K562 (cell line): Measurements from ENCODE around the gene CRYBG1. TPM values are rescaled to one million over a fixed set of nuclear protein-coding genes. Genes with fewer than 3 reads are reported as not detected.

ENCODE experiments used
- ESRRB ChIP-seq: fragments of 250-450 bp; sonication (Bioruptor Pico); IDR thresholded peaks from 2 replicates; pipeline ENCODE4 v1.5.0; 2020; ENCODE audit warnings: mild to moderate bottlenecking, moderate library complexity, borderline replicate concordance
- HIVEP1 ChIP-seq: fragments of 250-450 bp; sonication (Bioruptor Pico); IDR thresholded peaks from 2 replicates; pipeline ENCODE4 v1.4.0; 2020; ENCODE audit warnings: mild to moderate bottlenecking
- PRDM10 ChIP-seq: fragments of 450-650 bp; IDR thresholded peaks from 2 replicates; pipeline ENCODE4 v1.6.1; 2018; ENCODE audit not compliant: partially characterized antibody
- PTBP1 ChIP-seq: fragments of 200-400 bp; formaldehyde crosslinking; IDR thresholded peaks from 2 replicates; pipeline ENCODE4 v1.6.1; 2017; ENCODE audit warnings: low read depth, low read length
- SAFB2 ChIP-seq: fragments of 200-400 bp; formaldehyde crosslinking; IDR thresholded peaks from 2 replicates; pipeline ENCODE4 v1.6.1; 2018; ENCODE audit warnings: borderline replicate concordance, low read length, low read depth, moderate library complexity; ENCODE audit not compliant: severe bottlenecking
- SFPQ ChIP-seq: fragments of 200-400 bp; formaldehyde crosslinking; IDR thresholded peaks from 2 replicates; pipeline ENCODE4 v1.6.1; 2017; ENCODE audit warnings: mild to moderate bottlenecking, low read depth, low read length, moderate library complexity
- ZNF57 ChIP-seq: fragments of 450-650 bp; formaldehyde crosslinking; IDR thresholded peaks from 2 replicates; pipeline ENCODE4 v1.4.0; 2020; ENCODE audit warnings: mild to moderate bottlenecking, moderate library complexity
- polyA plus RNA-seq, 8 experiments: library from polyadenylated mRNA; depleted of rRNA in 4 of 8; stranded (reverse) in 5 of 8; unstranded in 3 of 8; fragments of >200 nt; fragmentation: Nextera tagmentation in 2 of 8; fragmentation: Illumina TruSeq in 1 of 8; extraction: Ambion mirVana in 2 of 8; extraction: Trizol in 1 of 8; gene quantifications; 2 replicates each; pipeline versions ENCODE4 v1.2.1 to v1.2.3, GENCODE V29; 2011 to 2014; ENCODE audit warnings: inconsistent platforms in 1 of 8, missing spikeins in 1 of 8
- total RNA-seq, 7 experiments: library from RNA; depleted of rRNA in 6 of 7; stranded (reverse); fragments of >200 nt in 6 of 7; fragmentation: Illumina TruSeq in 2 of 7; extraction: Trizol in 2 of 7; gene quantifications; 2 replicates each; pipeline versions ENCODE4 v1.2.1 to v1.2.3, GENCODE V29; 2011 to 2021; ENCODE audit warnings: low replicate concordance in 1 of 7

CRYBG1 gene
- total and polyA plus RNA-seq, 9 of the 15 experiments (the other 6 are each of a cell fraction or from before 2014, with no cell fraction given), result 0.07 to 0.47 (median 0.11) TPM

GRCh38 chr6:106451439-106451838 is 90.9 kb downstream of the CRYBG1 start (continued):
- no peak for TF ChIP-seq SAFB2
- no peak for TF ChIP-seq PTBP1
- TF ChIP-seq ESRRB (CRISPR knock-in tag), result no peak
- TF ChIP-seq PRDM10, result no peak
- TF ChIP-seq HIVEP1 (CRISPR knock-in tag), result no peak
- no peak for TF ChIP-seq ZNF57 (CRISPR knock-in tag)
- no peak for TF ChIP-seq SFPQ
- TF ChIP-seq, all 486 proteins: peak for 0
